ENCODE measurements around the gene SNRPA1. TPM values are rescaled to one million over a fixed set of nuclear protein-coding genes. Genes with fewer than 3 reads are reported as not detected.

Gene SNRPA1
- total RNA-seq, 1 donor from 2014 or later: 33.2 TPM

GRCh38 chr15:101318839-101319238, 23.8 kb upstream of the SNRPA1 start:
- DNase-seq (ENCODE audit: low spot score): no peak

- DNase-seq (ENCODE audit: low spot score): no peak
These were observed 23.2 kb upstream of the SNRPA1 start for GRCh38 chr15:101318147-101318819.

- no peak for DNase-seq (ENCODE audit: low spot score)
These were observed 22.4 kb upstream of the SNRPA1 start for GRCh38 chr15:101317336-101317872.

- no peak for DNase-seq (ENCODE audit: low spot score)
These were observed 21.5 kb upstream of the SNRPA1 start for GRCh38 chr15:101316529-101316928.

GRCh38 chr15:101315736-101316135, 20.7 kb upstream of the SNRPA1 start:
- DNase-seq (ENCODE audit: low spot score): no peak

GRCh38 chr15:101314336-101315125, 19.5 kb upstream of the SNRPA1 start:
- DNase-seq (ENCODE audit: low spot score): no peak

GRCh38 chr15:101313041-101313761, 18.2 kb upstream of the SNRPA1 start:
- no peak for DNase-seq (ENCODE audit: low spot score)

- DNase-seq (ENCODE audit: low spot score): no peak
These were observed 15.5 kb upstream of the SNRPA1 start for GRCh38 chr15:101310508-101310907.

GRCh38 chr15:101310161-101310480, 15.1 kb upstream of the SNRPA1 start:
- no peak for DNase-seq (ENCODE audit: low spot score)

GRCh38 chr15:101309436-101310160, 14.6 kb upstream of the SNRPA1 start:
- no peak for DNase-seq (ENCODE audit: low spot score)

GRCh38 chr15:101308604-101309435, 13.8 kb upstream of the SNRPA1 start:
- no peak for DNase-seq (ENCODE audit: low spot score)

- no peak for DNase-seq (ENCODE audit: low spot score)
These were observed 13.0 kb upstream of the SNRPA1 start for GRCh38 chr15:101307897-101308603.

GRCh38 chr15:101307048-101307896, 12.2 kb upstream of the SNRPA1 start:
- no peak for DNase-seq (ENCODE audit: low spot score)

GRCh38 chr15:101306341-101307047, 11.4 kb upstream of the SNRPA1 start:
- DNase-seq (ENCODE audit: low spot score): no peak

GRCh38 chr15:101305820-101306255, 10.8 kb upstream of the SNRPA1 start:
- no peak for DNase-seq (ENCODE audit: low spot score)

- DNase-seq (ENCODE audit: low spot score): no peak
These were observed 8.4 kb upstream of the SNRPA1 start for GRCh38 chr15:101303408-101303807.

- DNase-seq (ENCODE audit: low spot score): no peak
These were observed 1.7 kb upstream of the SNRPA1 start for GRCh38 chr15:101296418-101297405.

Data from mucosa of gallbladder (tissue), 1 donor.